ENCODE results near the gene REX1BD.

The REX1BD gene

GRCh38 chr19:18596752-18597157 is 8.2 kb downstream of the REX1BD start:
- TF ChIP-seq SIN3A (IDR thresholded peaks at IDR 0.05; ENCODE audit: borderline replicate concordance, insufficient read depth, low read length): no peak
- no peak; the same call in none of the 2 replicates for TF ChIP-seq POLR2AphosphoS5 (IDR thresholded peaks at IDR 0.05; ENCODE audit: low read depth, low read length)
- TF ChIP-seq FOXP2 (optimal IDR thresholded peaks at IDR 0.05; ENCODE audit: borderline replicate concordance, extremely low read depth, extremely low read length, insufficient read depth): no peak
- TF ChIP-seq TAF1 (IDR thresholded peaks at IDR 0.05; ENCODE audit: borderline replicate concordance, insufficient read depth, low read length): no peak
- TF ChIP-seq REST (IDR thresholded peaks at IDR 0.05; ENCODE audit: insufficient read depth in 1 of 2, low read depth in 2 of 2, low read length in 2 of 2): no peak

GRCh38 chr19:18597809-18598660 is 9.4 kb downstream of the REX1BD start:
- TF ChIP-seq FOXP2 (optimal IDR thresholded peaks at IDR 0.05; ENCODE audit: borderline replicate concordance, extremely low read depth, extremely low read length, insufficient read depth): no peak
- TF ChIP-seq TAF1 (IDR thresholded peaks at IDR 0.05; ENCODE audit: borderline replicate concordance, insufficient read depth, low read length): no peak
- no peak for TF ChIP-seq POLR2AphosphoS5 (IDR thresholded peaks at IDR 0.05; ENCODE audit: low read depth, low read length)
- TF ChIP-seq SIN3A (IDR thresholded peaks at IDR 0.05; ENCODE audit: borderline replicate concordance, insufficient read depth, low read length): no peak
- no peak for TF ChIP-seq REST (IDR thresholded peaks at IDR 0.05; ENCODE audit: insufficient read depth in 1 of 2, low read depth in 2 of 2, low read length in 2 of 2)

- TF ChIP-seq SIN3A (IDR thresholded peaks at IDR 0.05; ENCODE audit: borderline replicate concordance, insufficient read depth, low read length) (no peak), TAF1 (IDR thresholded peaks at IDR 0.05; ENCODE audit: borderline replicate concordance, insufficient read depth, low read length) (no peak)
Measured at GRCh38 chr19:18599485-18599884, 10.9 kb downstream of the REX1BD start.

GRCh38 chr19:18601875-18602274 is 13.3 kb downstream of the REX1BD start:
- TF ChIP-seq TAF1 (IDR thresholded peaks at IDR 0.05; ENCODE audit: borderline replicate concordance, insufficient read depth, low read length) (no peak), SIN3A (IDR thresholded peaks at IDR 0.05; ENCODE audit: borderline replicate concordance, insufficient read depth, low read length) (no peak), FOXP2 (optimal IDR thresholded peaks at IDR 0.05; ENCODE audit: borderline replicate concordance, extremely low read depth, extremely low read length, insufficient read depth) (no peak), POLR2AphosphoS5 (IDR thresholded peaks at IDR 0.05; ENCODE audit: low read depth, low read length) (no peak), REST (IDR thresholded peaks at IDR 0.05; ENCODE audit: insufficient read depth in 1 of 2, low read depth in 2 of 2, low read length in 2 of 2) (no peak)

GRCh38 chr19:18603255-18603957 is 14.8 kb downstream of the REX1BD start:
- TF ChIP-seq FOXP2 (optimal IDR thresholded peaks at IDR 0.05; ENCODE audit: borderline replicate concordance, extremely low read depth, extremely low read length, insufficient read depth) (no peak), POLR2AphosphoS5 (IDR thresholded peaks at IDR 0.05; ENCODE audit: low read depth, low read length) (no peak), REST (IDR thresholded peaks at IDR 0.05; ENCODE audit: insufficient read depth in 1 of 2, low read depth in 2 of 2, low read length in 2 of 2) (no peak), SIN3A (IDR thresholded peaks at IDR 0.05; ENCODE audit: borderline replicate concordance, insufficient read depth, low read length) (no peak), TAF1 (IDR thresholded peaks at IDR 0.05; ENCODE audit: borderline replicate concordance, insufficient read depth, low read length) (no peak)

Measured in PFSK-1 (cell line).